ENCODE measurements around the gene SERPINB1.

- TF ChIP-seq POLR2A (IDR thresholded peaks at IDR 0.05) (no peak), CTCF (IDR thresholded peaks at IDR 0.05) (no peak)
These were observed 13.0 kb downstream of the SERPINB1 start for GRCh38 chr6:2828629-2829028.

All from uterus (tissue), 2 donors.